H9 (cell line): ENCODE data around the gene AVPR2. TPM values are rescaled to one million over a fixed set of nuclear protein-coding genes. Genes with fewer than 3 reads are reported as not detected.
A peak's percentile ranks its signal among the peaks of the same experiment; 100 is the strongest.

Source experiments
- DNase-seq: peaks from one replicate; pipeline ENCODE4 v3.0.0-alpha.2; 2017
- H2AFZ ChIP-seq: one replicate; pipeline ENCODE4 v1.6.1; 2013; ENCODE audit warnings: mild to moderate bottlenecking, low read length, control low read depth, moderate library complexity
- H2AK5ac ChIP-seq: 2 replicates; pipeline ENCODE4 v1.6.1; 2013; ENCODE audit warnings: low read length, control low read depth, mixed read lengths; ENCODE audit not compliant: insufficient read length
- H2BK120ac ChIP-seq: one replicate; pipeline ENCODE4 v1.6.1; 2013; ENCODE audit warnings: low read depth, mild to moderate bottlenecking, low read length, control low read depth, inconsistent platforms; ENCODE audit not compliant: poor library complexity, severe bottlenecking
- H2BK12ac ChIP-seq: 2 replicates; pipeline ENCODE4 v1.6.1; 2013; ENCODE audit warnings: low read length, control low read depth, mixed read lengths, low read depth; ENCODE audit not compliant: insufficient read length
- H2BK15ac ChIP-seq: 2 replicates; pipeline ENCODE4 v1.6.1; 2013; ENCODE audit warnings: low read depth, low read length, control low read depth
- H2BK20ac ChIP-seq: one replicate; pipeline ENCODE4 v1.6.1; 2013; ENCODE audit warnings: low read depth, mild to moderate bottlenecking, low read length, control low read depth, inconsistent platforms; ENCODE audit not compliant: poor library complexity, severe bottlenecking
- H2BK5ac ChIP-seq: 2 replicates; pipeline ENCODE4 v1.6.1; 2013; ENCODE audit warnings: low read length, control low read depth, mixed read lengths; ENCODE audit not compliant: insufficient read length
- H3K14ac ChIP-seq: 2 replicates; pipeline ENCODE4 v1.6.1; 2013; ENCODE audit warnings: low read length, control low read depth; ENCODE audit not compliant: insufficient read depth
- H3K18ac ChIP-seq: 2 replicates; pipeline ENCODE4 v1.6.1; 2013; ENCODE audit warnings: low read depth, mild to moderate bottlenecking, mixed read lengths, low read length, control low read depth; ENCODE audit not compliant: insufficient read length
- H3K23ac ChIP-seq: 2 replicates; pipeline ENCODE4 v1.6.1; 2013; ENCODE audit warnings: low read length, control low read depth, mixed read lengths, low read depth; ENCODE audit not compliant: insufficient read length
- H3K23me2 ChIP-seq: 2 replicates; pipeline ENCODE4 v1.6.1; 2013; ENCODE audit warnings: low read depth, mild to moderate bottlenecking, mixed read lengths, low read length, control low read depth; ENCODE audit not compliant: insufficient read length, poor library complexity, severe bottlenecking
- H3K27ac ChIP-seq: 2 replicates; pipeline ENCODE4 v1.5.1; 2013; ENCODE audit warnings: low read length, control low read depth, mixed read lengths, low read depth; ENCODE audit not compliant: insufficient read length
- H3K27me3 ChIP-seq: 2 replicates; pipeline ENCODE4 v1.6.1; 2013; ENCODE audit warnings: low read length, control low read depth, inconsistent platforms; ENCODE audit not compliant: insufficient read depth
- H3K4ac ChIP-seq: 2 replicates; pipeline ENCODE4 v1.6.1; 2013; ENCODE audit warnings: low read depth, mild to moderate bottlenecking, control low read depth, inconsistent platforms, low read length, moderate library complexity
- H3K4me1 ChIP-seq: 2 replicates; pipeline ENCODE4 v1.6.1; 2013; ENCODE audit warnings: low read length, control low read depth, inconsistent platforms; ENCODE audit not compliant: insufficient read depth
- H3K4me2 ChIP-seq: 2 replicates; pipeline ENCODE4 v1.6.1; 2013; ENCODE audit warnings: low read length, control low read depth, mixed read lengths; ENCODE audit not compliant: insufficient read length, insufficient read depth
- H3K56ac ChIP-seq: 2 replicates; pipeline ENCODE4 v1.6.1; 2013; ENCODE audit warnings: low read depth, mild to moderate bottlenecking, mixed read lengths, low read length, control low read depth; ENCODE audit not compliant: insufficient read length
- H3K79me1 ChIP-seq: 2 replicates; pipeline ENCODE4 v1.6.1; 2013; ENCODE audit warnings: low read depth, mild to moderate bottlenecking, moderate library complexity, low read length, control low read depth, inconsistent platforms; ENCODE audit not compliant: insufficient read depth, poor library complexity, severe bottlenecking
- H3K79me2 ChIP-seq: 2 replicates; pipeline ENCODE4 v1.6.1; 2013; ENCODE audit warnings: low read length, control low read depth, inconsistent platforms; ENCODE audit not compliant: insufficient read depth
- H3K9ac ChIP-seq: 2 replicates; pipeline ENCODE4 v1.6.1; 2013; ENCODE audit warnings: low read length, control low read depth, mixed read lengths; ENCODE audit not compliant: insufficient read length; ENCODE audit errors: extremely low read depth
- H3K9me3 ChIP-seq: one replicate; pipeline ENCODE4 v1.6.1; 2013; ENCODE audit warnings: low read depth, low read length, inconsistent platforms; ENCODE audit not compliant: control insufficient read depth
- H3T11ph ChIP-seq: one replicate; pipeline ENCODE4 v1.6.1; 2013; ENCODE audit warnings: mild to moderate bottlenecking, low read length, control low read depth, inconsistent platforms
- H4K20me1 ChIP-seq: one replicate; pipeline ENCODE4 v1.6.1; 2013; ENCODE audit not compliant: control insufficient read depth, insufficient read length, insufficient read depth
- H4K5ac ChIP-seq: 2 replicates; pipeline ENCODE4 v1.6.1; 2013; ENCODE audit warnings: low read depth, mild to moderate bottlenecking, mixed read lengths, low read length, control low read depth; ENCODE audit not compliant: insufficient read length
- H4K8ac ChIP-seq: replicated peaks from 2 replicates; pipeline ENCODE4 v1.6.1; 2013; ENCODE audit warnings: low read length, control low read depth, mixed read lengths, low read depth; ENCODE audit not compliant: insufficient read length
- H4K91ac ChIP-seq: 2 replicates; pipeline ENCODE4 v1.6.1; 2013; ENCODE audit warnings: low read depth, mild to moderate bottlenecking, moderate library complexity, mixed read lengths, low read length, control low read depth; ENCODE audit not compliant: insufficient read length
- H3K27ac Mint-ChIP-seq, 3 experiments: 2 replicates in 2 of 3; 3 replicates in 1 of 3; pipeline ENCODE4 v1.8.0; 2020 to 2021; ENCODE audit warnings: mixed read lengths in 3 of 3, mild to moderate bottlenecking in 1 of 3, moderate library complexity in 1 of 3
- H3K27me3 Mint-ChIP-seq: 2 replicates; pipeline ENCODE4 v1.8.0; 2021; ENCODE audit warnings: low read depth, mild to moderate bottlenecking, moderate library complexity, mixed read lengths
- H3K36me3 Mint-ChIP-seq, 3 experiments: 2 replicates in 2 of 3; 3 replicates in 1 of 3; pipeline ENCODE4 v1.8.0; 2020 to 2021; ENCODE audit warnings: low read depth in 3 of 3, mixed read lengths in 3 of 3; ENCODE audit not compliant: insufficient read depth in 1 of 3
- H3K4me1 Mint-ChIP-seq, 2 experiments: 2 replicates each; pipeline ENCODE4 v1.8.0; 2020; ENCODE audit warnings: mixed read lengths in 2 of 2
- H3K4me3 Mint-ChIP-seq, 2 experiments: 2 replicates in 1 of 2; 3 replicates in 1 of 2; pipeline ENCODE4 v1.8.0; 2020 to 2021; ENCODE audit warnings: mild to moderate bottlenecking in 2 of 2, mixed read lengths in 2 of 2, moderate library complexity in 1 of 2
- H3K9me3 Mint-ChIP-seq, 2 experiments: 2 replicates in 1 of 2; 3 replicates in 1 of 2; pipeline ENCODE4 v1.8.0; 2020; ENCODE audit warnings: mild to moderate bottlenecking in 2 of 2, mixed read lengths in 2 of 2, moderate library complexity in 1 of 2
- CTCF ChIP-seq: fragments of 200-600 bp; sonication (generic); conservative IDR thresholded peaks from 3 replicates; pipeline ENCODE4 v1.8.0; 2021; ENCODE audit warnings: antibody characterized with exemption, mild to moderate bottlenecking
- WGBS: extraction: QIAGEN DNeasy Blood & Tissue Kit; methylation state at CpG from one replicate; pipeline ENCODE4 v1.1.7; 2013; ENCODE audit warnings: missing lambda C conversion rate, low lambda C conversion rate, mixed read lengths; ENCODE audit not compliant: insufficient read length; ENCODE audit errors: extremely low coverage; 5-methylcytosine and 5-hydroxymethylcytosine counted together
- total RNA-seq: library from RNA; stranded (reverse); gene quantifications from 2 replicates; pipeline ENCODE4 v1.2.1, GENCODE V29; 2021

AVPR2 gene
- total RNA-seq, 1 experiment from 2014 or later = not detected

DNA sequence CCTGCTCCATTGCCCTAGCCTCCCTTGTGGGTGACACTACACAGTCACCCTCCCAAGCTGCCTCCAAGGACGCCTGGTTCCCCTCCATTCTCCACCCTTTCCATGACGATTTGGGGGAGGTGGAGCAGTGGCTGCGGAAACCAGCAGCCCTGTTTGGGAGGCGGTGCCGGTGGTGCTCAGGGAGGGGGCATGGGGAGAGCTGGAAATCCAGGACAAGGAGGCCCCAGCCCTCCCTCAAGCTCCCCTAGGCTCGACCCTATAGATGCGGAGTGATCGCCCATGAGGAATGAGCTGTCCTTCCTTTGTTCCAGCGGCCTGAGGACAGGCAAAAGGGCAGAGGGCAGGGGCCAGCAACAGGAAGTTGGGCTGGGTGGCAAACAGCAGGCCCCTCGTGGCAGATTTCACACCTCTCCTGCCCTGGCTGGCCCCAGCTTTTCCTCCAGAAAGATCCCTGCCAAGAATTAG lies 43.6 kb downstream of the AVPR2 start:
- no peak for TF ChIP-seq CTCF
- Histone ChIP-seq H3K27me3 (no peaks in the 10 kb centered on the region), H3K23me2 (no peaks in the 10 kb centered on the region), H3K4ac (no peak overlapping the region), H2BK15ac (no peak overlapping the region), H3K9me3 (no peaks in the 10 kb centered on the region), H3K9ac (no peak overlapping the region), H3K79me2 (no peaks in the 10 kb centered on the region), H3K56ac (no peak overlapping the region), H2AFZ (no peak overlapping the region), H3K27ac (no peak overlapping the region), H3K23ac (no peak overlapping the region), H3K14ac (no peak overlapping the region), H4K5ac (no peak overlapping the region), H4K20me1 (no peaks in the 10 kb centered on the region), H4K8ac (no peak overlapping the region), H3K18ac (peak overlapping the region; percentile 13), H2BK12ac (no peak overlapping the region), H3K4me2 (no peak overlapping the region), H3K4me1 (no peaks in the 10 kb centered on the region), H3T11ph (no peak overlapping the region), H3K79me1 (no peaks in the 10 kb centered on the region), H4K91ac (no peak overlapping the region), H2AK5ac (no peak overlapping the region), H2BK120ac (no peak overlapping the region), H2BK5ac (no peak overlapping the region), H2BK20ac (no peak overlapping the region)
- no peak for DNase-seq
- peaks cover 2 to 11% of the 10 kb centered on the region in 2 experiments; a peak in 2 of 5 replicates for H3K9me3 Mint-ChIP-seq
- 0 out of 5 replicates have a peak overlapping the region, but pooled peaks of 1 of the 2 experiments have one; percentile 17 for H3K4me3 Mint-ChIP-seq
- H3K27me3 Mint-ChIP-seq = no peaks in the 10 kb centered on the region
- peaks cover 32 to 53% (median 52%) of the 10 kb centered on the region in 3 experiments for H3K36me3 Mint-ChIP-seq
- peaks cover 4 to 31% of the 10 kb centered on the region in 2 experiments for H3K4me1 Mint-ChIP-seq
- no CpG with 5 or more reads among the region's 10 CpGs for WGBS
- peak overlapping the region; percentile 73 to 97 (median 92); a peak in 6 of 7 replicates for H3K27ac Mint-ChIP-seq
